ENCODE data around the gene PPP1R3E. TPM values are rescaled to one million over a fixed set of nuclear protein-coding genes. Genes with fewer than 3 reads are reported as not detected.

Gene PPP1R3E
- total RNA-seq, 4 donors from 2014 or later = 7.3 to 12.6 (median 9.3) TPM

GRCh38 chr14:23319746-23320583 lies 17.3 kb upstream of the PPP1R3E start:
- no peak for TF ChIP-seq CTCF (IDR thresholded peaks at IDR 0.05; ENCODE audit: low read depth)

- no peak for TF ChIP-seq CTCF (IDR thresholded peaks at IDR 0.05; ENCODE audit: low read depth)
Observed at GRCh38 chr14:23316300-23316699, 13.6 kb upstream of the PPP1R3E start.

GRCh38 chr14:23310546-23310945 lies 7.9 kb upstream of the PPP1R3E start:
- no peak for TF ChIP-seq CTCF (IDR thresholded peaks at IDR 0.05; ENCODE audit: low read depth)

GRCh38 chr14:23308721-23309445 lies 6.2 kb upstream of the PPP1R3E start:
- no peak for TF ChIP-seq CTCF (IDR thresholded peaks at IDR 0.05; ENCODE audit: low read depth)

- TF ChIP-seq CTCF (IDR thresholded peaks at IDR 0.05; ENCODE audit: low read depth) = no peak
Observed at GRCh38 chr14:23307687-23308644, 5.3 kb upstream of the PPP1R3E start.

GRCh38 chr14:23307146-23307530 lies 4.5 kb upstream of the PPP1R3E start:
- no peak for TF ChIP-seq CTCF (IDR thresholded peaks at IDR 0.05; ENCODE audit: low read depth)
